NB4 (cell line): ENCODE results near the gene FOXP3.

Experiments
- DNase-seq: peaks from one replicate; pipeline ENCODE4 v3.0.0; 2010; ENCODE audit warnings: low read depth
- H3K4me3 ChIP-seq: one replicate; pipeline ENCODE4 v1.5.1; 2011; ENCODE audit warnings: mild to moderate bottlenecking, low read depth, low read length, moderate library complexity
- MAX ChIP-seq: IDR thresholded peaks from 2 replicates; pipeline ENCODE4 v1.6.1; 2011; ENCODE audit warnings: low read depth, low read length
- MYC ChIP-seq: IDR thresholded peaks from 2 replicates; pipeline ENCODE4 v1.6.1; 2011; ENCODE audit warnings: low read depth, low read length
- POLR2A ChIP-seq: IDR thresholded peaks from 2 replicates; pipeline ENCODE4 v1.6.1; 2011; ENCODE audit warnings: mild to moderate bottlenecking; ENCODE audit not compliant: insufficient read length; ENCODE audit errors: extremely low read depth
- TF ChIP-seq, protein P1 (sequence below): IDR thresholded peaks from one replicate; pipeline ENCODE4 v1.5.1; 2012; ENCODE audit warnings: low read depth, low read length

Gene FOXP3

DNA sequence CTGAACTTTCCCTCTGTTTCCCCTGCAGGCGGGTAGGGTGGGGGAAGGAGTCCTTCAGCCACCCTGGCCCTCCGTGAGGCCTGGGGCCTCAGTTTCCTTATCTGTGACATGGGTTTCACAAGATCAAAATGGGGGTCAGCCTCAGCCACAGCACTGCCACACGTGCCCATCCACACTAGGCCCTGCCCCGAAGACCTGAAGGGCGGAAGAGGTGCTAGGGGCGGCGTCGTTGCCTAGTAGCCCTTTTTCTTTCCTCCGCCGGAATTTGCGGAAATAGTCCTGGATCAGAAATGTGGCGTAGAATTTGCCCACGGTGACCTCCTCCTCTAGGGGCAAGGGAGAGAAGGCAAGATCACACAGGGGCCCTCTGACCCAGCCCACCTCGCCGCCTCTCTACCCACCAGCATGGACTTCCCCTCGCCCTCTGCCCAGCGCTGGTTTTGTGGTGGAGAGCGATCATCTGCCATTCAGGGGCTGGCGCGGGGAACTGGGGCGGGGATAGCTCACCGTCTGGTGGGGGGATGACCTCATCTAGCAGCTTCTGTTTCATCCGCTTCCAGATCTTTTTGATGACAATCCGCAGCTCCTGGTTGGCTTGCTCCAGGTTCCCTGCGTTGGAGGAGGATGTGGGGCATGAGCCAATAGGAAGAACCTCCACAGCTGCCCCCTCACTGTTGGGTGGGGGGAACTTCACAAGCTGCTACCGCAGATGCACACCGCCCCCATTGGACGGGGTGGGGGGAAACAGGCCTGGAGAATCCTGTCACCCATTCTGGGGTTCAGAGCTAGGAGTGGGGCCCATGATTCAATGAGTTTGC is 54.9 kb downstream of the FOXP3 start:
- DNase-seq: peak; percentile 20
- TF ChIP-seq POLR2A (no peak), MYC (no peak), MAX (no peak)
- TF ChIP-seq, protein P1, sequence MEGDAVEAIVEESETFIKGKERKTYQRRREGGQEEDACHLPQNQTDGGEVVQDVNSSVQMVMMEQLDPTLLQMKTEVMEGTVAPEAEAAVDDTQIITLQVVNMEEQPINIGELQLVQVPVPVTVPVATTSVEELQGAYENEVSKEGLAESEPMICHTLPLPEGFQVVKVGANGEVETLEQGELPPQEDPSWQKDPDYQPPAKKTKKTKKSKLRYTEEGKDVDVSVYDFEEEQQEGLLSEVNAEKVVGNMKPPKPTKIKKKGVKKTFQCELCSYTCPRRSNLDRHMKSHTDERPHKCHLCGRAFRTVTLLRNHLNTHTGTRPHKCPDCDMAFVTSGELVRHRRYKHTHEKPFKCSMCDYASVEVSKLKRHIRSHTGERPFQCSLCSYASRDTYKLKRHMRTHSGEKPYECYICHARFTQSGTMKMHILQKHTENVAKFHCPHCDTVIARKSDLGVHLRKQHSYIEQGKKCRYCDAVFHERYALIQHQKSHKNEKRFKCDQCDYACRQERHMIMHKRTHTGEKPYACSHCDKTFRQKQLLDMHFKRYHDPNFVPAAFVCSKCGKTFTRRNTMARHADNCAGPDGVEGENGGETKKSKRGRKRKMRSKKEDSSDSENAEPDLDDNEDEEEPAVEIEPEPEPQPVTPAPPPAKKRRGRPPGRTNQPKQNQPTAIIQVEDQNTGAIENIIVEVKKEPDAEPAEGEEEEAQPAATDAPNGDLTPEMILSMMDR: no peak
- no peak overlapping the region for H3K4me3 ChIP-seq

DNA sequence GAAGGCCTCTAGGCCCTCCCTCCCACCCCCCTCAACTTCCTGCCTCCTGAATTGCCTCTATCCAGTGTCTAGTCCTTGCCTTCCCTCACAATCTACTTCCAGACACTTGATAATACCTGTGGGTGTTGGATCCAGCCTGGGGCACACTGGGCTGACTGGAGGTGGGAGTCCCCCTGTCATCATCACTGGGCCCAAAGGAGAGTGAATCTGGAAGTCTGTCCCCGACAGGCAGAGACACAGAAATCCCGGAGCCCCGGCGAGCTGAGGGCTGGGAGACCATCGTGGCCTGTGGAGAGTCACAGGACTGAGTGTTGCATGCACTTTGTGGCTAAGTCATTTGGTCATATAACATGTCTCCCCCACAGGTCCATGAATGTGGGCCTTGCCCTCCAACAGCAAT is 56.1 kb downstream of the FOXP3 start:
- H3K4me3 ChIP-seq: no peak overlapping the region
- no peak for DNase-seq
- TF ChIP-seq MYC: no peak
- TF ChIP-seq, protein P1: no peak
- no peak for TF ChIP-seq POLR2A
- TF ChIP-seq MAX: no peak

GRCh38 chrX:49206543-49206942 is 58.0 kb downstream of the FOXP3 start:
- DNase-seq: no peak
- H3K4me3 ChIP-seq: no peak overlapping the region
- TF ChIP-seq MYC: no peak
- TF ChIP-seq, protein P1: no peak

- no peak for DNase-seq
- TF ChIP-seq, protein P1: no peak
- TF ChIP-seq POLR2A (no peak), MYC (no peak), MAX (no peak)
- H3K4me3 ChIP-seq: no peak overlapping the region
Observed at GRCh38 chrX:49205443-49205842, 59.1 kb downstream of the FOXP3 start.

- TF ChIP-seq MYC (no peak), POLR2A (no peak), MAX (no peak)
- TF ChIP-seq, protein P1: no peak
- H3K4me3 ChIP-seq: no peak overlapping the region
- no peak for DNase-seq
Observed at GRCh38 chrX:49204709-49205108, 59.8 kb downstream of the FOXP3 start.

DNA sequence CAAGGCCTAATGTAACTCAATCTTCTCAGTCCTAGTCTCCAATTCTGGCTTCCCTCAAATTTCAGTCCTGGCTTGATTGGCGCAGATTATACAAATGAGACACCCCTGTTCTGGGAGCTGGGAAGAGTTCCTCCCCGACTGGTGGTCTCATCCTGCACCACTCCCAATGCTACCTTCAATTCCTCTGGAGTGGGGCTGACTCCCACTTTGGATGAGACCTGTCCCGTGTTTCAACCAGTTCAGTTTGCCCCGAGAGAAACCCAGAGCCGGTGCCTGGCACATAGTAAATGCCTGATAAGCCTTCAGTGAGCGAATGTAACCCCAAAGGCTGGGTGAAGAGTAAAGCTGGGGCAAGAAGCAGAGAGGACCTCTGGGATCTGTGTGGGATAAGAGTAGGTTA is 60.5 kb downstream of the FOXP3 start:
- no peak for DNase-seq
- no peak overlapping the region for H3K4me3 ChIP-seq
- TF ChIP-seq MAX (no peak), POLR2A (no peak)
- TF ChIP-seq, protein P1: no peak
